GM12878 (cell line): ENCODE data around the gene CGGBP1. TPM values are rescaled to one million over a fixed set of nuclear protein-coding genes. Genes with fewer than 3 reads are reported as not detected.

Experiments used
- ASH2L ChIP-seq: fragments of 300-600, 200-600 bp; sonication (generic); IDR thresholded peaks from 2 replicates; pipeline ENCODE4 v1.6.1; 2017; ENCODE audit warnings: low read depth, mild to moderate bottlenecking, borderline replicate concordance
- BACH1 ChIP-seq: fragments of 450-650 bp; IDR thresholded peaks from 2 replicates; pipeline ENCODE4 v1.6.1; 2017; ENCODE audit warnings: mild to moderate bottlenecking, borderline replicate concordance
- BHLHE40 ChIP-seq, 2 experiments: fragments of 450-650 bp in 1 of 2; IDR thresholded peaks; 2 replicates each; pipeline ENCODE4 v1.6.1; 2011 to 2017; ENCODE audit warnings: low read depth in 2 of 2, borderline replicate concordance in 1 of 2, improper control_type of control experiment in 1 of 2, low read length in 1 of 2, mild to moderate bottlenecking in 1 of 2
- CBX5 ChIP-seq: sonication (generic); IDR thresholded peaks from 2 replicates; pipeline ENCODE4 v1.6.1; 2016; ENCODE audit warnings: low read depth, moderate library complexity, mild to moderate bottlenecking, inconsistent platforms
- CHD1 ChIP-seq: IDR thresholded peaks from 2 replicates; pipeline ENCODE4 v1.6.1; 2012; ENCODE audit warnings: low read depth, low read length, improper control_type of control experiment
- CREB1 ChIP-seq: IDR thresholded peaks from 2 replicates; pipeline ENCODE4 v1.6.1; 2012; ENCODE audit warnings: low read depth, mild to moderate bottlenecking, inconsistent platforms
- EGR1 ChIP-seq, 2 experiments: IDR thresholded peaks; 1 replicate in 1 of 2; 2 replicates in 1 of 2; pipeline ENCODE4 v1.6.1; 2011 to 2012; ENCODE audit warnings: low read depth in 2 of 2, low read length in 2 of 2, borderline replicate concordance in 1 of 2, mild to moderate bottlenecking in 1 of 2, moderate library complexity in 1 of 2
- EP300 ChIP-seq, 2 experiments: fragments of 150-350 bp in 1 of 2; IDR thresholded peaks; 2 replicates each; pipeline ENCODE4 v1.6.1; 2011 to 2012; ENCODE audit warnings: low read depth in 2 of 2, low read length in 2 of 2, borderline replicate concordance in 1 of 2, improper control_type of control experiment in 1 of 2, inconsistent platforms in 1 of 2; ENCODE audit not compliant: control insufficient read depth in 1 of 2
- ESRRA ChIP-seq: IDR thresholded peaks from 2 replicates; pipeline ENCODE4 v1.6.1; 2012; ENCODE audit warnings: mild to moderate bottlenecking, low read length, improper control_type of control experiment
- GABPA ChIP-seq: IDR thresholded peaks from 2 replicates; pipeline ENCODE4 v1.6.1; 2014; ENCODE audit warnings: antibody characterized with exemption, low read depth, mild to moderate bottlenecking, inconsistent platforms
- MYB ChIP-seq: fragments of 150-350 bp; IDR thresholded peaks from 2 replicates; pipeline ENCODE4 v1.6.1; 2014; ENCODE audit warnings: mild to moderate bottlenecking, low read depth, low read length, borderline replicate concordance
- NKRF ChIP-seq: fragments of 450-650 bp; conservative IDR thresholded peaks from 2 replicates; pipeline ENCODE4 v1.6.1; 2017; ENCODE audit warnings: mild to moderate bottlenecking, moderate library complexity
- NR2C1 ChIP-seq: fragments of 450-650 bp; IDR thresholded peaks from 2 replicates; pipeline ENCODE4 v1.6.1; 2017; ENCODE audit warnings: antibody characterized with exemption, mild to moderate bottlenecking, moderate library complexity
- PBX3 ChIP-seq: IDR thresholded peaks from 2 replicates; pipeline ENCODE4 v1.6.1; 2011; ENCODE audit warnings: mild to moderate bottlenecking, low read depth, low read length, moderate library complexity; ENCODE audit not compliant: insufficient replicate concordance
- PML ChIP-seq: IDR thresholded peaks from 2 replicates; pipeline ENCODE4 v1.6.1; 2012; ENCODE audit warnings: low read length, inconsistent platforms
- POLR2A ChIP-seq: IDR thresholded peaks from 2 replicates; pipeline ENCODE4 v1.6.1; 2011; ENCODE audit warnings: low read depth, mild to moderate bottlenecking, low read length
- RFX5 ChIP-seq: IDR thresholded peaks from 2 replicates; pipeline ENCODE4 v1.6.1; 2011; ENCODE audit warnings: low read depth, low read length, improper control_type of control experiment
- RUNX3 ChIP-seq: IDR thresholded peaks from 2 replicates; pipeline ENCODE4 v1.6.1; 2012; ENCODE audit warnings: low read length, inconsistent platforms
- SMAD5 ChIP-seq: IDR thresholded peaks from 2 replicates; pipeline ENCODE4 v1.6.1; 2016; ENCODE audit warnings: antibody characterized with exemption, low read depth
- TARDBP ChIP-seq: IDR thresholded peaks from 2 replicates; pipeline ENCODE4 v1.6.1; 2016; ENCODE audit warnings: borderline replicate concordance
- YY1 ChIP-seq: IDR thresholded peaks from 2 replicates; pipeline ENCODE4 v1.6.1; 2011; ENCODE audit warnings: low read depth, mild to moderate bottlenecking, low read length
- ZNF24 ChIP-seq: fragments of 450-650 bp; IDR thresholded peaks from 2 replicates; pipeline ENCODE4 v1.6.1; 2017; ENCODE audit warnings: antibody characterized with exemption, mild to moderate bottlenecking
- ZNF592 ChIP-seq: fragments of 450-650 bp; IDR thresholded peaks from 2 replicates; pipeline ENCODE4 v1.6.1; 2017; ENCODE audit warnings: mild to moderate bottlenecking, moderate library complexity
- ZSCAN29 ChIP-seq: fragments of 450-650 bp; IDR thresholded peaks from 2 replicates; pipeline ENCODE4 v1.6.1; 2017; ENCODE audit warnings: mild to moderate bottlenecking, moderate library complexity
- polyA plus RNA-seq, 11 experiments: library from polyadenylated mRNA; depleted of rRNA in 4 of 11; unstranded in 6 of 11; stranded (reverse) in 5 of 11; fragments of >200 nt; fragmentation: Nextera tagmentation in 4 of 11; fragmentation: Illumina TruSeq in 1 of 11; extraction: Ambion mirVana in 4 of 11; extraction: Trizol in 1 of 11; gene quantifications; 1 replicate in 1 of 11; 2 replicates in 10 of 11; pipeline versions ENCODE4 v1.2.1 to v1.2.3, GENCODE V29; 2011 to 2016; ENCODE audit warnings: inconsistent platforms in 2 of 11, missing spikeins in 2 of 11, low read depth in 1 of 11
- total RNA-seq, 4 experiments: library from RNA; depleted of rRNA in 3 of 4; stranded (reverse); fragments of >200 nt in 3 of 4; fragmentation: Illumina TruSeq in 1 of 4; extraction: Trizol in 1 of 4; gene quantifications; 2 replicates each; pipeline versions ENCODE4 v1.2.1 to v1.2.3, GENCODE V29; 2013 to 2021

The CGGBP1 gene
- total and polyA plus RNA-seq, 10 of the 15 experiments (the other 5 are each of a cell fraction or from before 2014, with no cell fraction given) = 27.8 to 75.8 (median 50.4) TPM

GRCh38 chr3:88058581-88059379 is at the start of gene CGGBP1, which contains the start of gene ZNF654 (continued):
- TF ChIP-seq ESRRA = no peak
- no peak; the same call in 1 of the 2 replicates for TF ChIP-seq BACH1
- peak; percentile 94 for TF ChIP-seq GABPA
- TF ChIP-seq CREB1 = peak; percentile 72
- peak; percentile 18 to 85 for TF ChIP-seq EGR1 (IDR thresholded peaks at IDR 0.05; ENCODE audit: borderline replicate concordance in 1 of 2, low read depth in 2 of 2, low read length in 2 of 2)
- 0 out of 2 replicates have a peak, but pooled peaks have one; percentile 31 for TF ChIP-seq NR2C1
- no peak for TF ChIP-seq EP300 (IDR thresholded peaks at IDR 0.05; ENCODE audit: borderline replicate concordance in 1 of 2, control insufficient read depth in 1 of 2, low read depth in 2 of 2, low read length in 2 of 2)
- peak; percentile 95 for TF ChIP-seq PML
- TF ChIP-seq NKRF = peak; percentile 81; the same call in 1 of the 2 replicates
- no peak for TF ChIP-seq ZNF592
- TF ChIP-seq CBX5 = peak; percentile 74
- no peak for TF ChIP-seq RFX5
- TF ChIP-seq RUNX3 = peak; percentile 51
- TF ChIP-seq SMAD5 = no peak
- TF ChIP-seq BHLHE40 (IDR thresholded peaks at IDR 0.05; ENCODE audit: borderline replicate concordance in 1 of 2, low read depth in 2 of 2, low read length in 1 of 2) = peak in 1 of 2 experiments; percentile 59; a peak in 1 of 4 replicates
- peak; percentile 88 for TF ChIP-seq YY1
- no peak for TF ChIP-seq TARDBP
- TF ChIP-seq ZNF24 = 0 out of 2 replicates have a peak, but pooled peaks have one; percentile 47
- TF ChIP-seq ZSCAN29 = no peak
- no peak for TF ChIP-seq CHD1
- TF ChIP-seq POLR2A = peak; percentile 85
- peak; percentile 100 for TF ChIP-seq PBX3
- 0 out of 2 replicates have a peak, but pooled peaks have one; percentile 69 for TF ChIP-seq ASH2L
- no peak; the same call in 1 of the 2 replicates for TF ChIP-seq MYB
